Sigmoid colon (tissue), 4 donors: ENCODE results near the gene ST7L.

ENCODE experiments used
- EP300 ChIP-seq, 4 donors: sonication (generic); formaldehyde crosslinking; IDR thresholded peaks; one replicate each; pipeline ENCODE4 v1.6.1; 2017; ENCODE audit warnings: antibody characterized with exemption in 4 of 4
- POLR2A ChIP-seq, 2 donors: fragments of 450-650 bp; IDR thresholded peaks; one replicate each; pipeline ENCODE4 v1.6.1; 2016; ENCODE audit warnings: antibody characterized with exemption in 2 of 2, mild to moderate bottlenecking in 2 of 2, moderate library complexity in 2 of 2
- POLR2AphosphoS5 ChIP-seq, 4 donors: sonication (generic); formaldehyde crosslinking; IDR thresholded peaks; one replicate each; pipeline ENCODE4 v1.6.1; 2017; ENCODE audit warnings: antibody characterized with exemption in 4 of 4
- TF ChIP-seq, protein P1 (sequence below), 4 experiments: fragments of 450-650 bp in 3 of 4; fragments of 200-600 bp in 1 of 4; IDR thresholded peaks; one replicate each; pipeline ENCODE4 v1.5.1; 2016 to 2019; ENCODE audit warnings: antibody characterized with exemption in 4 of 4, mild to moderate bottlenecking in 3 of 4, moderate library complexity in 2 of 4

DNA sequence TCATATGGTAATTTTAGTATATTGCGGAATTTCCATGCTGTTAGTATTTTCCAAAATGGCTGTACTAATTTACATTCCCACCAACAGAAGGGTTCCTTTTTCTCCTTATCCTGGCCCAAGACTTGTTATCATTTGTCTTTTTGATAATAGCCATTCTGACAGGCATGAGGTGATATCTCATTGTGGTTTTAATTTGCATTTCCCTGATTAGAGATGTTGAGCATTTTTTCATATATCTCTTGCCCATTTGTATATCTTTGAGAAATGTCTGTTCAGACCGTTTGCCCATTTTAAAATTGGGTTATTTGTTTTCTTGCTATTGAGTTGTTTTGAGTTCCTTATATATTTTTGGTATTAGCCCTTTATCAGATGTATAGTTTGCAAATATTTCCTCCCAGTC, 14.7 kb upstream of the ST7L start:
- TF ChIP-seq EP300 (IDR thresholded peaks at IDR 0.05) (no peak), POLR2AphosphoS5 (IDR thresholded peaks at IDR 0.05) (no peak), POLR2A (IDR thresholded peaks at IDR 0.05) (no peak)
- TF ChIP-seq, protein P1, sequence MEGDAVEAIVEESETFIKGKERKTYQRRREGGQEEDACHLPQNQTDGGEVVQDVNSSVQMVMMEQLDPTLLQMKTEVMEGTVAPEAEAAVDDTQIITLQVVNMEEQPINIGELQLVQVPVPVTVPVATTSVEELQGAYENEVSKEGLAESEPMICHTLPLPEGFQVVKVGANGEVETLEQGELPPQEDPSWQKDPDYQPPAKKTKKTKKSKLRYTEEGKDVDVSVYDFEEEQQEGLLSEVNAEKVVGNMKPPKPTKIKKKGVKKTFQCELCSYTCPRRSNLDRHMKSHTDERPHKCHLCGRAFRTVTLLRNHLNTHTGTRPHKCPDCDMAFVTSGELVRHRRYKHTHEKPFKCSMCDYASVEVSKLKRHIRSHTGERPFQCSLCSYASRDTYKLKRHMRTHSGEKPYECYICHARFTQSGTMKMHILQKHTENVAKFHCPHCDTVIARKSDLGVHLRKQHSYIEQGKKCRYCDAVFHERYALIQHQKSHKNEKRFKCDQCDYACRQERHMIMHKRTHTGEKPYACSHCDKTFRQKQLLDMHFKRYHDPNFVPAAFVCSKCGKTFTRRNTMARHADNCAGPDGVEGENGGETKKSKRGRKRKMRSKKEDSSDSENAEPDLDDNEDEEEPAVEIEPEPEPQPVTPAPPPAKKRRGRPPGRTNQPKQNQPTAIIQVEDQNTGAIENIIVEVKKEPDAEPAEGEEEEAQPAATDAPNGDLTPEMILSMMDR (IDR thresholded peaks at IDR 0.05), result no peak
